Measurements from ENCODE around the gene EXOSC5. TPM values are rescaled to one million over a fixed set of nuclear protein-coding genes. Genes with fewer than 3 reads are reported as not detected.

EXOSC5 gene
- total and polyA plus RNA-seq, 2 of the 13 experiments (the other 11 are each of a cell fraction or from before 2014, with no cell fraction given) = 24.1 to 26.5 TPM

DNA sequence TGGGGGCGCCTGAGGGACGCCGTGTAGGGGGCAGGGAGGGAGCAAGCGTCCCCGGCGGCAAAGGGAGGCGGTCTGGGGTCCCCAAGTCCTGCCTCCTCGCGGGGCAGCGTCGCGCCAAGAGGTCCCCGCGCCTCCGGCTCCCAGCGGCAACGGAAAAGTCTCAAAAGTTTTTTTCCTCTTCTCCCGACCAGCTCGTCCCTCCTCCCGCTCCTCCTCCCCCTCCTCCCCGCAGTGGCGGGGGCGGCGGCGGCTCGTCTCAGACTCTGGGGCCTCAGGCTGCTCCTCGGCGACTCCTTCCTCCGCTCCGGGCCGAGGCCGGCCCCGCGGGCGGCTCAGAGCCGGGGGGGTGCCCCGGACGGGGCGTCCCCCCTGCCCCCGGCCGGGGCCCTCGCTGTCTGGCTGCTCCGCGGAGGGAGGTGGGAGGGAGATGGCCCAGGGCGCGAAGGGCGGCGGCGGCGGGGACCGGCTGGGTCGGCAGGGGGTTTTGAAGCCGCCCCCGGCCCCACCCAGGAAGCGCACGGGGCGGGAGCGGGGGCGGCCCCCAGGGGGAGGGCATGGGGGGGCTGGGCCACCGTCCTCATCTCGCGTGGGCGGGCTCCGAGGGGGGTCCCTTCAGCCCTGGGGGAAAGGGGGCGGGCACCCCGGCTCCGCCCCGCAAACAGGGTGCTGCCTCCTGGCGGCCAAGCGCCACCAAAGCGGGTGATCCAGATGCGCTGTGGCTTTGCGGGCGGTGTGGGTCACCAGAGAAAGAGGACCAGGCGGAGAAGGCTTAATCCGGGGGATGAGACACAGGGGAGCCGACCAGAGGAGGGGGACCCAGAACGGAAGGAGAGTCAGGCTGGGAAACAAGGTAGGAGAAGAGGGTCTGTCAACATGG, 43.5 kb downstream of the EXOSC5 start, which contains the start of gene TGFB1 (continued):
- TF ChIP-seq, protein P1, sequence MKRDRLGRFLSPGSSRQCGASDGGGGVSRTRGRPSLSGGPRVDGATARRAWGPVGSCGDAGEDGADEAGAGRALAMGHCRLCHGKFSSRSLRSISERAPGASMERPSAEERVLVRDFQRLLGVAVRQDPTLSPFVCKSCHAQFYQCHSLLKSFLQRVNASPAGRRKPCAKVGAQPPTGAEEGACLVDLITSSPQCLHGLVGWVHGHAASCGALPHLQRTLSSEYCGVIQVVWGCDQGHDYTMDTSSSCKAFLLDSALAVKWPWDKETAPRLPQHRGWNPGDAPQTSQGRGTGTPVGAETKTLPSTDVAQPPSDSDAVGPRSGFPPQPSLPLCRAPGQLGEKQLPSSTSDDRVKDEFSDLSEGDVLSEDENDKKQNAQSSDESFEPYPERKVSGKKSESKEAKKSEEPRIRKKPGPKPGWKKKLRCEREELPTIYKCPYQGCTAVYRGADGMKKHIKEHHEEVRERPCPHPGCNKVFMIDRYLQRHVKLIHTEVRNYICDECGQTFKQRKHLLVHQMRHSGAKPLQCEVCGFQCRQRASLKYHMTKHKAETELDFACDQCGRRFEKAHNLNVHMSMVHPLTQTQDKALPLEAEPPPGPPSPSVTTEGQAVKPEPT (CRISPR knock-in tag; IDR thresholded peaks at IDR 0.05; ENCODE audit: low read depth) = 0 out of 2 replicates have a peak, but pooled peaks have one; percentile 2
- TF ChIP-seq CTCF (CRISPR knock-in tag; IDR thresholded peaks at IDR 0.05) (peak; percentile 93), ARID4A (CRISPR knock-in tag; IDR thresholded peaks at IDR 0.05; ENCODE audit: borderline replicate concordance) (peak; percentile 43; the same call in 1 of the 2 replicates), RFXANK (CRISPR knock-in tag; IDR thresholded peaks at IDR 0.05) (no peak), ZNF790 (CRISPR knock-in tag; IDR thresholded peaks at IDR 0.05; ENCODE audit: borderline replicate concordance) (0 out of 2 replicates have a peak, but pooled peaks have one; percentile 15), FOXO1 (CRISPR knock-in tag; IDR thresholded peaks at IDR 0.05) (no peak), ZNF570 (CRISPR knock-in tag; IDR thresholded peaks at IDR 0.05; ENCODE audit: borderline replicate concordance) (no peak), ZNF879 (CRISPR knock-in tag; IDR thresholded peaks at IDR 0.05) (0 out of 2 replicates have a peak, but pooled peaks have one; percentile 10), ARHGAP35 (CRISPR knock-in tag; IDR thresholded peaks at IDR 0.05; ENCODE audit: borderline replicate concordance) (0 out of 2 replicates have a peak, but pooled peaks have one; percentile 24), TFE3 (CRISPR knock-in tag; IDR thresholded peaks at IDR 0.05) (0 out of 2 replicates have a peak, but pooled peaks have one; percentile 34), ZBTB46 (CRISPR knock-in tag; IDR thresholded peaks at IDR 0.05; ENCODE audit: borderline replicate concordance) (no peak), ZNF496 (CRISPR knock-in tag; IDR thresholded peaks at IDR 0.05; ENCODE audit: insufficient replicate concordance) (no peak), SAP130 (CRISPR knock-in tag; IDR thresholded peaks at IDR 0.05; ENCODE audit: low read depth) (peak; percentile 76), SOX5 (CRISPR knock-in tag; IDR thresholded peaks at IDR 0.05; ENCODE audit: borderline replicate concordance) (peak; percentile 37), ZNF225 (CRISPR knock-in tag; IDR thresholded peaks at IDR 0.05) (no peak)
